ENCODE measurements around the gene RTN3. TPM values are rescaled to one million over a fixed set of nuclear protein-coding genes. Genes with fewer than 3 reads are reported as not detected.
A peak's percentile ranks its signal among the peaks of the same experiment; 100 is the strongest.

Gene RTN3
- total RNA-seq, 1 donor from 2014 or later = 45.0 TPM

DNA sequence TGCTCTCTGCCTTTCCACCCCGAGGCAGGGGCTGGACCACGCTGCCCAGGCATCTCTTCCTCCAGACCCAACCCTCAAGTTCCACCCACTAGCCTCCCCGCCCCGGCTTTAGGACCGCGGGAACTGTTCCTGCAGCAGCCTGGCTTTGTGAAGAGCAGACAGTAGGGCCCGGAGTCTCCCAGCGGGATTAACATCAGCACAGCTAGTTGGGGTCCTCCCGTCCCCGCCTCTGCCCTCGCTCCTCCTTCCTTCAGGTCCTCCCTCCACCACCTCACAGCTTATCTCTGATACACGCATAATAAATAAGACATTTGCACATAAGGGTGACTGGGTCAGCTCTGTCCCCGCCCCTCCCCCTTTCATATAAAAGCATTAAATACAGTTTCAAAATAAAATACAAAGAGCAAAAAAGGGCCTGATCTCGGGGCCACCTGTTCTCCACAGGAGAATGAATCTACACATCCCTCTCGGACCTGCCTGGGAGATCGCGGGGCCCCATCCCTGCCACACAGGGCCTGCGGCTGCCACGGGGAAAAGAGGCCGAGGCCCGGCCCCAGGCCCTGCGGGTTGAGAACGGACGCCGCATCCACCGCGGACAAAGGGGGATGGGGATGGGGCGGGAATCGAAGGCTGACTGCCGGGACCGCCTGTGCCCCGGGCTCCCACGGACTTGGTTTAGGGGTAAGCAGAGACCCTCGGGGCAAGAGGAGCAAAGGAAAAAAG is 80.8 kb downstream of the RTN3 start:
- Histone ChIP-seq H3K27me3 (ENCODE audit: low read depth) (no peaks in the 10 kb centered on the region), H3K36me3 (peaks cover 19% of the 10 kb centered on the region), H3K9me3 (replicated peaks) (no peaks in the 10 kb centered on the region), H3K4me1 (peaks cover 51% of the 10 kb centered on the region), H3K4me3 (peak overlapping the region; percentile 66), H3K27ac (replicated peaks) (peak overlapping the region; percentile 71)
- DNase-seq = peak; percentile 33
- TF ChIP-seq, protein P1, sequence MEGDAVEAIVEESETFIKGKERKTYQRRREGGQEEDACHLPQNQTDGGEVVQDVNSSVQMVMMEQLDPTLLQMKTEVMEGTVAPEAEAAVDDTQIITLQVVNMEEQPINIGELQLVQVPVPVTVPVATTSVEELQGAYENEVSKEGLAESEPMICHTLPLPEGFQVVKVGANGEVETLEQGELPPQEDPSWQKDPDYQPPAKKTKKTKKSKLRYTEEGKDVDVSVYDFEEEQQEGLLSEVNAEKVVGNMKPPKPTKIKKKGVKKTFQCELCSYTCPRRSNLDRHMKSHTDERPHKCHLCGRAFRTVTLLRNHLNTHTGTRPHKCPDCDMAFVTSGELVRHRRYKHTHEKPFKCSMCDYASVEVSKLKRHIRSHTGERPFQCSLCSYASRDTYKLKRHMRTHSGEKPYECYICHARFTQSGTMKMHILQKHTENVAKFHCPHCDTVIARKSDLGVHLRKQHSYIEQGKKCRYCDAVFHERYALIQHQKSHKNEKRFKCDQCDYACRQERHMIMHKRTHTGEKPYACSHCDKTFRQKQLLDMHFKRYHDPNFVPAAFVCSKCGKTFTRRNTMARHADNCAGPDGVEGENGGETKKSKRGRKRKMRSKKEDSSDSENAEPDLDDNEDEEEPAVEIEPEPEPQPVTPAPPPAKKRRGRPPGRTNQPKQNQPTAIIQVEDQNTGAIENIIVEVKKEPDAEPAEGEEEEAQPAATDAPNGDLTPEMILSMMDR (IDR thresholded peaks at IDR 0.05; ENCODE audit: borderline replicate concordance) = no peak
- intact Hi-C loops (cut with micrococcal nuclease) = no loop called here

DNA sequence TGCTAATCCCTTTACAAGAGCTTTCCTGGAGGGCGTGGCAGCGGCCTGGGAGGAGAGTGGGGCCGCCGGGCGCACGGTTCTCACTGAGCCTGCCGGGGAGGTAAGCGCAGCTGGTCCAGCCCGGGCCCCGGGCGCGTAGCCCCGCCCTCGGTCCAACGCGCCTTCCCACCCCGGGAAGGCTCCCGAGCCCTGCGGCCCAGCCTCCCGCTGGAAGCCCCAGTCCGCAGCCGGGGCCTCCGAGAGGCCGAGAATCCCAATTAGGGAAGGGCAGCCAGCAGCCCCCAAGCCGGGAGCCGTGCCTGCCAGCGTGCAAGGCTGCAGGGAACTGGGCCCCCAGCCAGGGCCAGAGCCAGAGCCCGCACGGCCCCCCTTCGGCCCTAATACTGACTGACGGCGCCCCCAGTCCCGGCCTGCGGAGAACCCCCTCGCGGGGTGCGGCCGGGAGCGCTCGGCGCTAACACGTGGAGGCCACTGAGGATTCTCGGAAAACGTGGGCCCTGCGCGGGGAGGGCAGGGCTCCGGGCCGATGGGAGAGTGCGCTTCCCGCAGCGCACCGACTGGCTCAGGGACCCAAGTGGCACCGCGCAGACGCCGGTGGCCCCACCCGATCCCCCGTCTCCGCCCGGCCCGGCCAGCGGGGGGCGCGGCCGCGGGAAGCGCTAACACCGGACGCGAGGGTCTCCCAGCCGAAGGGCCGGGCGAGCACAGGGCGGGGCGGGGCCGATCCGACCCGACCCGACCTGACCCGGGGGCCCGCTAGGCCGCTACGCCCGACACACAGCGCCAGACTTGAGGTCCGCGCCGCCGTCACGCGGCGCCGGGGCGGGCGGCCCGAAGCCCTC is 81.6 kb downstream of the RTN3 start:
- intact Hi-C loops (cut with micrococcal nuclease) = no loop called here
- TF ChIP-seq, protein P1 (IDR thresholded peaks at IDR 0.05; ENCODE audit: borderline replicate concordance) = peak; percentile 40
- peak overlapping the region; percentile 71 for H3K27ac ChIP-seq (replicated peaks)
- no peaks in the 10 kb centered on the region for H3K9me3 ChIP-seq (replicated peaks)
- peaks cover 58% of the 10 kb centered on the region for H3K4me1 ChIP-seq
- DNase-seq = peak; percentile 47
- peak overlapping the region; percentile 66 for H3K4me3 ChIP-seq
- no peaks in the 10 kb centered on the region for H3K27me3 ChIP-seq (ENCODE audit: low read depth)
- peaks cover 11% of the 10 kb centered on the region for H3K36me3 ChIP-seq

DNA sequence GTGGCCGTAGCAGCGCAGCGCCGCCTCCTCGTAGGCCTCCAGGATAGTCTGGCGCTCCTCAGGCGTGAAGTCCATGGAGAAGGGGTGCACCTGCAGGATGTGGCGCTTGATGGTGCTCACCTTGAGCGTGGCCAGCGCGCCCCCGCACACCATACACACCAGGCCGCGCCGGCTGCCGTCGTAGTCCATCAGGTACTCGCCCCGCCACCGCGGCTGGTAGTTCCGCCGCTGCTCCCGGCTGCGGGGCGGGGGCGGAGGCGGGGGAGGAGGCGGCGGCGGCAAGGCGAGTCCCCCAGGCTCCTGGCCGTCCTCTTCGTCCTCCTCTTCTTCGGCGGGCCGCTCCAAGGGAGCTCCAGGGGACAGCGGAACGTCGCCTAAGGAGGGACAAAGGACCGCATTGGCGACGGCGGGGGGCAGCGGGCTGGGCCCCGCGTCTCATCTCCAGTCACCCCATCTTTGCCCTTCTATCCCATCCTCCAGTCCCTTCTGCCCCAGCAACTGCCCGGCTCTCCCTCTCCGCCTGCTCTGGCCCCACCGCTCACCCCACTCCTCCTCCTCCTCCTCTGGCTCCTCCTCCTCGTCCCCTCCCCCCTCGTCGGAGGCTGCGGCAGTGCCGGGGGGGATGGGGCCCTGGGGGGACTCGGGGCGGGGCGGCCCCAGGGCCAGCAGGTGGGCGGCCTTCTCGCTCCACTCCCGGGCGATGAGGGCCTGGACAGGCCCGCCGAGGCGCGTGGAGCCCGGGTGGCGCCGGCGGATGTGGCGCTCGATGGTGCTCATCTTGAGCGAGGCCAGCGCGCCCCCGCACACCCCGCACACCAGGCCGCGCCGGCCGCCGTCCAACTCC is 82.4 kb downstream of the RTN3 start:
- Histone ChIP-seq H3K4me3 (peak overlapping the region; percentile 66), H3K4me1 (peaks cover 60% of the 10 kb centered on the region), H3K27ac (replicated peaks) (peak overlapping the region; percentile 71), H3K27me3 (ENCODE audit: low read depth) (no peaks in the 10 kb centered on the region), H3K36me3 (peaks cover 3% of the 10 kb centered on the region), H3K9me3 (replicated peaks) (no peaks in the 10 kb centered on the region)
- intact Hi-C loops (cut with micrococcal nuclease) = no loop called here
- peak; percentile 33 for DNase-seq
- TF ChIP-seq, protein P1 (IDR thresholded peaks at IDR 0.05; ENCODE audit: borderline replicate concordance) = no peak

DNA sequence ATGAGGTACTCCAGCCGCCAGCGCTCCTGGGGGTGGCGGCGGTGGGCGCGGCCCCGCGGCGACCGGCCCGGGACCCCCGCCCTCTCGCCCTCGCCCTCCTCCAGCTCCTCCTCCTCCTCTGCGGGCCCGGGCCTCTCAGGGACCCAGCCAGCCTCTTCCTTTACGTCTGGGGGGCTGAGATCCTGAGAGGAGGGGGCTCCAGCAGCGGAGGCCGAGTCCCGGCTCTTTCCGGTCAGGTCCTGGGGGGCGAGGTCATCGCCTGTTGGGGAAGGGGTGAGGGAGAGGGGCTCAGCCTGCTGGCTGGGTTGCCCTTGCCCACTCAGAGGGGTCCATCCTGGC is 83.0 kb downstream of the RTN3 start:
- Histone ChIP-seq H3K4me1 (peaks cover 66% of the 10 kb centered on the region), H3K9me3 (replicated peaks) (no peaks in the 10 kb centered on the region), H3K36me3 (no peaks in the 10 kb centered on the region), H3K27ac (replicated peaks) (peak overlapping the region; percentile 16), H3K4me3 (peak overlapping the region; percentile 66), H3K27me3 (ENCODE audit: low read depth) (no peaks in the 10 kb centered on the region)
- DNase-seq = no peak
- TF ChIP-seq, protein P1 (IDR thresholded peaks at IDR 0.05; ENCODE audit: borderline replicate concordance) = no peak
- intact Hi-C loops (cut with micrococcal nuclease) = no loop called here

All from left ventricle myocardium inferior (tissue), 1 donor.